Stimulated activated CD4-positive, alpha-beta T cell treated with anti-CD3 and anti-CD28 coated beads, Interleukin-1b, Interleukin-23, amount 100 ng/mL, for 48 hours (primary cell): ENCODE results near the gene SLC16A1.
"Not testable (repeated sequence)": the region's sequence is repeated elsewhere in the genome, so short reads cannot be mapped to it uniquely, and the experiment has no call there.

Experiments used
- DNase-seq: peaks from one replicate; pipeline ENCODE4 v3.0.0-alpha.2; 2020

Gene SLC16A1, protein sequence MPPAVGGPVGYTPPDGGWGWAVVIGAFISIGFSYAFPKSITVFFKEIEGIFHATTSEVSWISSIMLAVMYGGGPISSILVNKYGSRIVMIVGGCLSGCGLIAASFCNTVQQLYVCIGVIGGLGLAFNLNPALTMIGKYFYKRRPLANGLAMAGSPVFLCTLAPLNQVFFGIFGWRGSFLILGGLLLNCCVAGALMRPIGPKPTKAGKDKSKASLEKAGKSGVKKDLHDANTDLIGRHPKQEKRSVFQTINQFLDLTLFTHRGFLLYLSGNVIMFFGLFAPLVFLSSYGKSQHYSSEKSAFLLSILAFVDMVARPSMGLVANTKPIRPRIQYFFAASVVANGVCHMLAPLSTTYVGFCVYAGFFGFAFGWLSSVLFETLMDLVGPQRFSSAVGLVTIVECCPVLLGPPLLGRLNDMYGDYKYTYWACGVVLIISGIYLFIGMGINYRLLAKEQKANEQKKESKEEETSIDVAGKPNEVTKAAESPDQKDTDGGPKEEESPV

DNA sequence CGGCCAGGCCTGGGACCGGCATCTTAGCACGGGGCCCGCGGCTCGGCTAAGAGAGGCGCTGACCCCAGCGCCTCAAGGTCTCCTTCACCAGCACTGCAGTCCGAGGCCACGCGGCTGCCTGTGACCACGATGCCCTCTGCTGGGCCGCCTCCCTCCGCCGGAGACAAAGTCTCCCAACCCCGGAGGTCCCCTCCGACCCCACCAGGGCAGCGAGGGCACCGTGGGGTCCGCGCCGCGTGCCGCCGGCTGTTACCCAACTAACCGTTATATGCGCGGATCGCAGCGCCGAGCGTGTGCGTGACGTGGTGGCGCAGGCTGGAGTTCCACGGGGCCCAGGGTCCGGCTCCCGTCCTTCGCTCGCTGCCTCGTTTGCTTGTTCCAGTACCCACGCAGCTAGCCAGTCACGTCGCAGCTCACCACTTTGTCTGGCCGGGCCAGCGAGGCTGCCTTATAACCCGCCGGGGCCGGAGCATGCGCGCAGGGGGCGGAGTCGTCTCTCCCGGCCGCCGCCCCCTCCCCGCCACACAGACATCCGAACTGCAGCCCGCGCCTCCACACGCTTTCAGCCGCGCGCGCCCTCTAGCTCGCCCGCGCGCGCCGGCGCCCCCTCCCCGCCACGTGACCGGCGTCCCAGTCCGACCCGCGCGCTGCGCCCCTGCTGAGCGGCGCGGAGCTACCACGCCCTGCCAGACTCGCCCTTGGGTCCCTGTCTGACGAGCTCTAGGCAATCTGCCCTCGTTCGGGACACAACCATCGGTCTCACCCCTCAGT lies at the start of gene SLC16A1:
SLC16A1 (minus strand) TSS at position 424 of the 771 bp plus-strand sequence. CDS start 26,888 bp downstream, outside the sequence.
- DNase-seq, result peak; percentile 91

DNA sequence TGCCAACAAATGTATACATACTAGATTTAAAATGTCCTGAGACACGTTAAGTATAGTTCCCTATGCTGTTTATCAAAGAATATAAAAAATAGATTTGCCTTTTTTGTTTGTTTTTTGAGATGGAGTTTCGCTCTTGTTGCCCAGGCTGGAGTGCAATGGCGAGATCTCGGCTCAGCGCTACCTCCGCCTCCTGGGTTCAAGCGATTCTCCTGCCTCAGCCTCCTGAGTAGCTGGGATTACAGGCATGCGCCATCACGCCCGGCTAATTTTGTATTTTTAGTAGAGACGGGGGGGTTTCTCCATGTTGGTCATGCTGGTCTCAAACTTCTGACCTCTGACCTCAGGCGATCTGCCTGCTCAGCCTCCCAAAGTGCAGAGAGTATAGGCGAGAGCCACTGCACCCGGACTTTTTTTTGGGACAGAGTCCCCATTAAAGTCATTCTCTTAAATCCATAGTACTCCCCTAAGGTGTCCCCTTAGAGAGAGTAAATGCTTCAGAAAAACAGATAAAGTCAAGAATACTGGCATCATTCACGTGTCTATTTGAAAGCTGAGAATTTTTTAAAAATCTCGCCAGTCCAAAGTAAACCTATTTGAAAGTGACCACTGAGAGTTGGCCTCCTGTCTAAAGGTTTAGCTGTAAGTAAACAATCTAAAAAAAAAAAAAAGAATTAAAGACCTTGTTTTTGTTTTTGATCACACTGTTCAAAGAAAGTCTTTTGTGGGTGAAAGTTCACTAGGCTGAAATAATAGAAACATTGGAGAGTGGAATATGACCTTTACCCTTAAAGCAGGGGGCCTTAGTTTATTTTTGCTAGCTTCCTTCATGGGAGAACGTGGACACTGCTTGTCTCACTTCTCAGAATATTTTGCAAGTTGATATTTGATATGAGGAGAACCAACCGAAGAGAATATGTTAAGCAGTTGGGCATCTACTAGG lies 48.0 kb upstream of the SLC16A1 start:
- DNase-seq, result no peak

DNA sequence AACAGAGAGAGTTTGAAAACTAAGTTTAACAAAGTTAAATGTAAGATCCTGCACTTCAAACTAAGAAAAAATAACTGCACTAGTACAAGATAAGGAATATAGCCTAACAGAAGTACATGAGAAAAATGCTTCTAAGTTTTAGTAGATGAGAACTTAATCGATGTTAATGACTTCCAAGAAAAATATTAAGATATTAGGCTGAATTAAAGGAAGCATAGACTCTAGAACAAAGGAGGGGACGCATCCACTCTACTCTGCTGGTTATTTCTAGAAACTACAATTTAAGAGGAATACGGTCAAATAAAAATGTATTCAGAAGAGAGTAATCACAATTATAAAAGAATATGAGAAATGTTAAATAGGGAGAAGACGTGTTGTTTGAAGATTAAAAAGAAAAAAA lies 46.3 kb upstream of the SLC16A1 start:
- DNase-seq, result no peak

DNA sequence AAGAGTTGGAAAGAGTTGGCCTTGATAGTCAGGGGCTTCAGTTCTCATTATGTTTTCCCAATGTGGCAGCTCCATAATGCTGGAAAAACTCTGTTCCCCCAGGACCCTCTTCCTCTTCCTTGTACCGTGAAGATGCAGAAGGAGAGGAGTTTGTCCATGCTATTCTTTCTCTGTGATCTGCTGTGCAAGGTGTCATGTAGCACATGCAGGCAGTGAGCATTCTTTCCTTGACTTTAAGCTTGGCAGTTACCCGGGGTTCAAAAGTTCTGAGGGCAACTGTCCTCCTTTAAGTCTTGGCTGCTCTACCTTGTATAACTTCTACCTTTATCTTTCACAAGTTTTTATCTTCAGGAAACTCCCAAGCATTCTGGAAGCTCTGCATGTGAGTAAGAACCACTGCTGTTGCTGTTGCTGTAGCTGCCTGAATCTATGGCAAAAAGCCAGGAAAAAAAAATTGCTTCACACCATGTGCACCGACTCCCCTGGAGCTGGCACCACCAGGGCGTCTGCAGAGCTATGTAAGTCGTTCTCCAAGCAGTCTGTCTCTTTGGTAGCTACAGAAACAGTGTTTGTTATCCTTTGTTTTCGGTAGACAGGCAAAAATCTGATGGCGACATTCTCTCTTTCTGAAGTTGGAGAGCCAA lies 42.7 kb upstream of the SLC16A1 start:
- DNase-seq, result no peak

DNA sequence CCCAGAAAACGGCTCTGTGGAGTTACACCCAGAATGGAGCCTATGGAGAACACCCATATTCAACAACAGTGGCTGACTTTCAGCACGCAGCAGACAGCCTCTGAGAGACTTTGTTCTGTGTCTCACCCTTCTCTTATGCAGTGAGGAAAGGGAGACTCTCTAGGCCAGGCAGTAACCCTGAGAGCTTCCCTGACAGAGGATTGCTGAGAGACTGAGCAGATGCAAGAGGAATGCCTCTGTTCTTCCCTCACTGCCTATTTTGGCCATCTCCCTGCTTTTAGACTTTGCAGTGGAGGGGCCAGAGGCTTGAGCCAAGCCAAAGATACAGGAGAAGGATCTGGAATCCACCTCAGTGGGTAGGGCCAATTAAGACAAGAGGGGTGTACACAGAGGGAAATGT lies 41.8 kb upstream of the SLC16A1 start:
- DNase-seq, result no peak

GRCh38 chr1:112995890-112996289 lies 39.9 kb upstream of the SLC16A1 start:
- DNase-seq, result no peak

DNA sequence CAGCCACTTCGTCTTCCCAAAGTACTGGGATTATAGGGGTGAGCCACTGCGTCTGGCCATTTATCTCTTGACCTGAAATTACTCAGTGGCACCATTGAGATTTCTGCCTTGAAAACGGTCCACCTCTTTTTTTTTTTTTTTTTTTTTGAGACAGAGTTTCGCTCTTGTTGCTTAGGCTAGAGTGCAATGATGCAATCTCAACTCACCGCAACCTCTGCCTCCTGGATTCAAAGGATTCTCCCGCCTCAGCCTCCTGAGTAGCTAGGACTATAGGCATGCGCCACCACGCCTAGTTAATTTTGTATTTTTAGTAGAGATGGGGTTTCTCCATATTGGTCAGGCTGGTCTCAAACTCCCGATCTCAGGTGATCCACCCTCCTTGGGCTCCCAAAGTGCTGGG lies 39.0 kb upstream of the SLC16A1 start:
- not testable (repeated sequence) for DNase-seq

DNA sequence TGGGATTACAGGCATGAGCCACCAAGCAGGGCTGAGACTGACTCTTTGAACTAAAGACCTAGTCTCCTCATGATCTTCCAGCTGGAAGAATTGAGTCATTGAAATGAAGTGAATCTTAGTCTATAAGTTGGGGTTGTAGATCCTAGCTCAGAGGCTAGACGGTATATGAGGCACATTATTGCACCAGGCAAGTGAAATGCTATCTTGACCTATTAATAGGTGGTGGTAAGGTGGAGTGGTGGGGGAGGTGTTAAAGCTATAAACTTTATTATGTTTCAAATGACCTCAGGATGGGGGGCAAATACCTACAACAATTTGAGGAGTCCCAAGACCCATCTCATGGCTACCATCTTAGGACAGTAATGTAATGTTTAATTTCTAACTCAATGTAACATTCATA lies 36.8 kb upstream of the SLC16A1 start:
- no peak for DNase-seq

GRCh38 chr1:112991402-112992120 lies 35.6 kb upstream of the SLC16A1 start:
- no peak for DNase-seq

GRCh38 chr1:112990271-112990670 lies 34.3 kb upstream of the SLC16A1 start:
- DNase-seq, result no peak

DNA sequence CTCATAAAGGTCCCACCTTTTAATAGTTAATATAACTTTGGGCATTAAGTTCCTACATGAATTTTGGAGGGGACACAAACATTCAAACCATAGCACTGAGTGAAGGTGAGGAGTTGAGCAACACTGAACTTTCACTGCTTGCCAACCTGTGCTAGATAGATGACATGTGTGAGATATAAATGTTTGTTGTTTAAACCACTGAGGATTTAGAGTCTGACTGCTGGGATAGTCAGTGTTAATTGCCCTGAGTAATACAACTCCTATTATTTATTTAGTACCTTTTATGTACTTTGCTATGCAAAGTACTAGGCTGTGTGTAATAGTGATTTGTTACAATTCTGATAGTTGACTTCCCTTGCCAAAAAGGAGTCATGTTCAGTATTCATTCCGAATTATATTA lies 32.4 kb upstream of the SLC16A1 start:
- no peak for DNase-seq

GRCh38 chr1:112985123-112985522 lies 29.1 kb upstream of the SLC16A1 start:
- no peak for DNase-seq

- no peak for DNase-seq
These were observed 27.6 kb upstream of the SLC16A1 start for GRCh38 chr1:112983537-112984131.

DNA sequence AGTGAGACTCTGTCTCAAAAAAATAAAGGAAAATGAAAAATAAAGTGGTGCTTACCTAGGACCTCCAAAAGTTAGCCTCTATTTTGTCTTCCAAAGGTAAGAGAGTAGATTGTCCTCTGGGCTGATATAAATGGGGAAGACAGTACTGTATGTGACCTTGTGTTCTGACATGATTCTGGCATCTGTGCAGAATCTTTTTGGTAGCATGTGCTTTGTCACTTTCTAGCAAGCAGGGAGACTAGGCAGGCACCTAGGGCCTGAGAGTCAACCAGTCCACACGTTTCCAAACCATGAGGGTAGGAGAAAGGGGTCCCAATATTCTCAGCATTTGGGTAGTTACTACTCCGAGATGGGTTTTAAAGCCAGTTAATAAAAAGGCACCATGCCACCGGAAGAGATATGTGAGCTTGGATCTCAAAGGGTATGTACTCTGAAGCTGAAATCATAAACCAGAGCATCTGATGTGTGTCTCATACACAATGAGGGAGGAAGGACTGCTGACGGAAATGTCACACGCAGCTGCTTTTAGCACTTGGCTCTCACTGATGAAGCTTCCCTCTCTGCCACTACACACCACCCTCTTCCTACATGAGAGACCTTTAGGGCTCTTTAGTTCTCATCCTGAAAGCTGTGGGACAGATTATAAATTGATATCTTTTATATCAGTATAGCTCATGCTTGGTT lies 27.0 kb upstream of the SLC16A1 start:
- DNase-seq, result no peak

GRCh38 chr1:112982328-112982727 lies 26.3 kb upstream of the SLC16A1 start:
- DNase-seq, result no peak

DNA sequence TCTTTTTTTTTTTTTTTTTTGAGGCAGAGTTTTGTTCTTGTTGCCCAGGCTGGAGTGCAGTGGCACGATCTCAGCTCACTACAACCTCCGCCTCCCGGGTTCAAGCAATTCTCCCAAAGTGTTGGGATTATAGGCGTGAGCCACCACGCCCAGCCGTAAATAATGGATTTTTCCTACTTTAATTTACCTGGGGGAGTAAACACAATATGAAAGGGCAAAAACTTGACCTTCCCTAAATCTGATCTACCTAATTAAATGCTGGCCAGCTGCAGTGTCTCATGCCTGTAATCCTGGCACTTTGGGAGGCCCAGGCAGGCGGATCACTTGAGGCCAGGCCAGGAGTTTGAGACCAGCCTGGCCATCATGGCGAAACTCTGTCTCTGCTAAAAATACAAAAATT lies 25.8 kb upstream of the SLC16A1 start:
- not testable (repeated sequence) for DNase-seq

DNA sequence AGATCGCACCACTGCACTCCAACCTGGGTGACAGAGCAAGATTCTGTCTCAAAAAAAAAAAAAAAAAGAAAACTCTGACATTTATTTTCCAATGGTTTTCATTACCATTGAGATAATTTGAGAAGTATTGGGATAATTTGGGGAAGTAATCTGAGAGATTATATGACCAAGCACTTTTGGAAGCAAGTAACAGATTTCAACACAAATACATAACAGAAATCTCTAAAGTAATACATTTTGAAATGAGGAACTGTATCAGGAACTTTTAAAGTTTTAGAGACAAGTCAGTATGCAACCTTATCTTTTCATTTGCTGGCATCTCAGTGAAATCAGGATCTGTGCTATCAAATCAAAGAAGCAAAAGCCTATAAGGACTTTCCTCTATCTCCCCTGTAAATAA lies 25.4 kb upstream of the SLC16A1 start:
- DNase-seq, result no peak

DNA sequence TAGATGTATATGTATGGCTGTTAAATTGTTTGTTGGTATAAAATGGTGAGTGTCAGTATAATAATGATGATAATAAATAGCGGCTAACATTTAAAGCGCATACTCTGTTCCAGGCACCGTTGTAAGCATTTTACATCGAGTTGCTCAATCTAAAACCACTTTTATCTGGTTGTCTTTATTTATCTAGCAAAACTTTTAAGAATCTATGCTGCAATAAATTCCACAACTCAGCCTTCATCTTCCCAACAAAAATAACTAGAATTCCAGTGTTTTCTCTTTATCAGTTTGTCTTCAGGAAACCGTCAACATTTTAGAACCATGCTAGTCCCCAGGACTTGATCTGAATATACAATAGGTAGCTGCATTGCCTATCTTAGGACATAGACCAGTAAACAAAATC lies 19.3 kb upstream of the SLC16A1 start:
- no peak for DNase-seq

DNA sequence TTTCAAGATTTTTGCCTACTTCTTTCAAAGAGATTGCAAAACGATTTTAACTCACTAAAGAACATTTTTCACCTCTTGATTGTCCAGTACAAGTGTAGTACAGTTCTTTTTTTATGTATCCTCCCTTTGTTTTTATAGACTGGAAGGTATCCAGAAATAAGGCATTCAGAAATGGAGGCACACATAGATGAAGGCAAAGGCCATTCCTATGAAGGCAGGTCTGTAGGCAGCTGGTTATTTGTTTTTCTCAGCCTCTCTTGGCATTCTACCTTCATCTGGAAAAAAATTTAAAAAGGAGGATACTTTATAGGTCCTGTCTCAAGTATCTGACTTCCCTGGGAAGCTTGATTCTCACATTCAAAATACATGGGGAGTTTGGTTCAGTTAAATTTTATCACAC lies 18.6 kb upstream of the SLC16A1 start:
- no peak for DNase-seq

GRCh38 chr1:112973788-112974187 lies 17.8 kb upstream of the SLC16A1 start:
- no peak for DNase-seq

GRCh38 chr1:112971006-112971405 lies 15.0 kb upstream of the SLC16A1 start:
- DNase-seq, result no peak
